ENCODE results near the gene PPIG.
"Not testable (repeated sequence)": the region's sequence is repeated elsewhere in the genome, so short reads cannot be mapped to it uniquely, and the experiment has no call there.

PPIG gene

GRCh38 chr2:169571571-169571970 lies 12.6 kb upstream of the PPIG start:
- H3K36me3 ChIP-seq (ENCODE audit: insufficient read depth, low read length): no peaks in the 10 kb centered on the region
- peaks cover 8% of the 10 kb centered on the region for H3K4me1 ChIP-seq (ENCODE audit: control insufficient read depth, insufficient read depth, low read length, unreplicated experiment)
- H3K79me2 ChIP-seq (ENCODE audit: control insufficient read depth, insufficient read depth, low read length, unreplicated experiment): peaks cover 17% of the 10 kb centered on the region
- no peaks in the 10 kb centered on the region for H3K27me3 ChIP-seq (ENCODE audit: insufficient read depth, low read length)
- peak overlapping the region; percentile 27 for H3K4me3 ChIP-seq (ENCODE audit: low read depth, low read length)
- no peak overlapping the region for H3K27ac ChIP-seq (ENCODE audit: low read depth, low read length)
- no peak overlapping the region for H2AFZ ChIP-seq (ENCODE audit: low read length, unreplicated experiment)

- H3K79me2 ChIP-seq (ENCODE audit: control insufficient read depth, insufficient read depth, low read length, unreplicated experiment): peaks cover 17% of the 10 kb centered on the region
- H3K27ac ChIP-seq (ENCODE audit: low read depth, low read length): no peak overlapping the region
- H3K4me3 ChIP-seq (ENCODE audit: low read depth, low read length): peak overlapping the region; percentile 27
- H3K27me3 ChIP-seq (ENCODE audit: insufficient read depth, low read length): no peaks in the 10 kb centered on the region
- peaks cover 8% of the 10 kb centered on the region for H3K4me1 ChIP-seq (ENCODE audit: control insufficient read depth, insufficient read depth, low read length, unreplicated experiment)
- no peak overlapping the region for H2AFZ ChIP-seq (ENCODE audit: low read length, unreplicated experiment)
- no peaks in the 10 kb centered on the region for H3K36me3 ChIP-seq (ENCODE audit: insufficient read depth, low read length)
Observed at GRCh38 chr2:169572189-169572588, 12.0 kb upstream of the PPIG start.

- Histone ChIP-seq H3K4me1 (ENCODE audit: control insufficient read depth, insufficient read depth, low read length, unreplicated experiment) (peaks cover 8% of the 10 kb centered on the region), H3K27ac (ENCODE audit: low read depth, low read length) (no peak overlapping the region), H3K4me3 (ENCODE audit: low read depth, low read length) (peak overlapping the region; percentile 90), H3K27me3 (ENCODE audit: insufficient read depth, low read length) (no peaks in the 10 kb centered on the region), H3K79me2 (ENCODE audit: control insufficient read depth, insufficient read depth, low read length, unreplicated experiment) (peaks cover 17% of the 10 kb centered on the region), H2AFZ (ENCODE audit: low read length, unreplicated experiment) (peak overlapping the region; percentile 96), H3K36me3 (ENCODE audit: insufficient read depth, low read length) (no peaks in the 10 kb centered on the region)
Observed at GRCh38 chr2:169572821-169573159, 11.4 kb upstream of the PPIG start.

- peak within 1 kb of the TSS; percentile 96 for H2AFZ ChIP-seq (ENCODE audit: low read length, unreplicated experiment)
- H3K4me1 ChIP-seq (ENCODE audit: control insufficient read depth, insufficient read depth, low read length, unreplicated experiment): peaks cover 8% of the 10 kb centered on the region
- peak within 1 kb of the TSS; percentile 20; the same call in 1 of the 2 replicates for H3K27ac ChIP-seq (ENCODE audit: low read depth, low read length)
- H3K4me3 ChIP-seq (ENCODE audit: low read depth, low read length): peak within 1 kb of the TSS; percentile 90
- H3K79me2 ChIP-seq (ENCODE audit: control insufficient read depth, insufficient read depth, low read length, unreplicated experiment): peaks cover 17% of the 10 kb centered on the region
- H3K27me3 ChIP-seq (ENCODE audit: insufficient read depth, low read length): no peaks in the 10 kb centered on the region
- no peaks in the 10 kb centered on the region for H3K36me3 ChIP-seq (ENCODE audit: insufficient read depth, low read length)
Observed at GRCh38 chr2:169573160-169573973, 10.8 kb upstream of the PPIG start, which contains the start of gene FASTKD1. Gene FASTKD1 (minus strand): TSS chr2:169573865. CDS start chr2:169572029, 1,836 bp downstream.

GRCh38 chr2:169573974-169574299 lies 10.2 kb upstream of the PPIG start:
- H2AFZ ChIP-seq (ENCODE audit: low read length, unreplicated experiment): no peak overlapping the region
- peak overlapping the region; percentile 90 for H3K4me3 ChIP-seq (ENCODE audit: low read depth, low read length)
- H3K36me3 ChIP-seq (ENCODE audit: insufficient read depth, low read length): no peaks in the 10 kb centered on the region
- no peaks in the 10 kb centered on the region for H3K27me3 ChIP-seq (ENCODE audit: insufficient read depth, low read length)
- H3K4me1 ChIP-seq (ENCODE audit: control insufficient read depth, insufficient read depth, low read length, unreplicated experiment): peaks cover 8% of the 10 kb centered on the region
- H3K79me2 ChIP-seq (ENCODE audit: control insufficient read depth, insufficient read depth, low read length, unreplicated experiment): peaks cover 17% of the 10 kb centered on the region
- no peak overlapping the region for H3K27ac ChIP-seq (ENCODE audit: low read depth, low read length)

- H3K4me1 ChIP-seq (ENCODE audit: control insufficient read depth, insufficient read depth, low read length, unreplicated experiment); H3K27me3 ChIP-seq (ENCODE audit: insufficient read depth, low read length); H3K4me3 ChIP-seq (ENCODE audit: low read depth, low read length); H3K27ac ChIP-seq (ENCODE audit: low read depth, low read length); H3K36me3 ChIP-seq (ENCODE audit: insufficient read depth, low read length); H2AFZ ChIP-seq (ENCODE audit: low read length, unreplicated experiment): not testable (repeated sequence)
- H3K79me2 ChIP-seq (ENCODE audit: control insufficient read depth, insufficient read depth, low read length, unreplicated experiment): peaks cover 17% of the 10 kb centered on the region
Observed at GRCh38 chr2:169574539-169574938, 9.6 kb upstream of the PPIG start.

GRCh38 chr2:169575264-169575663 lies 8.9 kb upstream of the PPIG start:
- H3K27ac ChIP-seq (ENCODE audit: low read depth, low read length); H3K27me3 ChIP-seq (ENCODE audit: insufficient read depth, low read length); H3K4me1 ChIP-seq (ENCODE audit: control insufficient read depth, insufficient read depth, low read length, unreplicated experiment); H3K4me3 ChIP-seq (ENCODE audit: low read depth, low read length); H2AFZ ChIP-seq (ENCODE audit: low read length, unreplicated experiment); H3K36me3 ChIP-seq (ENCODE audit: insufficient read depth, low read length): not testable (repeated sequence)
- peaks cover 17% of the 10 kb centered on the region for H3K79me2 ChIP-seq (ENCODE audit: control insufficient read depth, insufficient read depth, low read length, unreplicated experiment)

GRCh38 chr2:169579044-169579443 lies 5.1 kb upstream of the PPIG start:
- Histone ChIP-seq H3K4me1 (ENCODE audit: control insufficient read depth, insufficient read depth, low read length, unreplicated experiment) (no peaks in the 10 kb centered on the region), H2AFZ (ENCODE audit: low read length, unreplicated experiment) (no peak overlapping the region), H3K27me3 (ENCODE audit: insufficient read depth, low read length) (no peaks in the 10 kb centered on the region), H3K79me2 (ENCODE audit: control insufficient read depth, insufficient read depth, low read length, unreplicated experiment) (no peaks in the 10 kb centered on the region), H3K4me3 (ENCODE audit: low read depth, low read length) (no peak overlapping the region), H3K36me3 (ENCODE audit: insufficient read depth, low read length) (no peaks in the 10 kb centered on the region), H3K27ac (ENCODE audit: low read depth, low read length) (no peak overlapping the region)

- not testable (repeated sequence) for H3K4me1 ChIP-seq (ENCODE audit: control insufficient read depth, insufficient read depth, low read length, unreplicated experiment); H3K36me3 ChIP-seq (ENCODE audit: insufficient read depth, low read length); H3K4me3 ChIP-seq (ENCODE audit: low read depth, low read length); H3K27me3 ChIP-seq (ENCODE audit: insufficient read depth, low read length); H2AFZ ChIP-seq (ENCODE audit: low read length, unreplicated experiment); H3K27ac ChIP-seq (ENCODE audit: low read depth, low read length)
- peaks cover 33% of the 10 kb centered on the region for H3K79me2 ChIP-seq (ENCODE audit: control insufficient read depth, insufficient read depth, low read length, unreplicated experiment)
Observed at GRCh38 chr2:169582552-169583266, 1.4 kb upstream of the PPIG start.

- H3K79me2 ChIP-seq (ENCODE audit: control insufficient read depth, insufficient read depth, low read length, unreplicated experiment): peaks cover 41% of the 10 kb centered on the region
- H3K36me3 ChIP-seq (ENCODE audit: insufficient read depth, low read length): no peaks in the 10 kb centered on the region
- H3K4me1 ChIP-seq (ENCODE audit: control insufficient read depth, insufficient read depth, low read length, unreplicated experiment): peaks cover 7% of the 10 kb centered on the region
- no peaks in the 10 kb centered on the region for H3K27me3 ChIP-seq (ENCODE audit: insufficient read depth, low read length)
- H2AFZ ChIP-seq (ENCODE audit: low read length, unreplicated experiment): peak overlapping the region; percentile 93
- H3K27ac ChIP-seq (ENCODE audit: low read depth, low read length): peak overlapping the region; percentile 92
- H3K4me3 ChIP-seq (ENCODE audit: low read depth, low read length): peak overlapping the region; percentile 96
Observed at GRCh38 chr2:169583518-169583917, 633 bp upstream of the PPIG start.

- H3K27ac ChIP-seq (ENCODE audit: low read depth, low read length): peak overlapping the region; percentile 92
- peaks cover 7% of the 10 kb centered on the region for H3K4me1 ChIP-seq (ENCODE audit: control insufficient read depth, insufficient read depth, low read length, unreplicated experiment)
- H3K4me3 ChIP-seq (ENCODE audit: low read depth, low read length): peak overlapping the region; percentile 96
Observed at GRCh38 chr2:169585673-169586072, 1.5 kb downstream of the PPIG start.

More at GRCh38 chr2:169585673-169586072, 1.5 kb downstream of the PPIG start:
- no peaks in the 10 kb centered on the region for H3K36me3 ChIP-seq (ENCODE audit: insufficient read depth, low read length)
- no peaks in the 10 kb centered on the region for H3K27me3 ChIP-seq (ENCODE audit: insufficient read depth, low read length)
- H2AFZ ChIP-seq (ENCODE audit: low read length, unreplicated experiment): no peak overlapping the region
- H3K79me2 ChIP-seq (ENCODE audit: control insufficient read depth, insufficient read depth, low read length, unreplicated experiment): peaks cover 62% of the 10 kb centered on the region
